ENCODE data around the gene LPP.
A peak's percentile ranks its signal among the peaks of the same experiment; 100 is the strongest.

Gene LPP

GRCh38 chr3:188513662-188514328, 359.8 kb downstream of the LPP start:
- no peak for DNase-seq (ENCODE audit: low read depth in 2 of 2)

- DNase-seq (ENCODE audit: low read depth in 2 of 2): no peak
Measured at GRCh38 chr3:188516515-188516914, 362.6 kb downstream of the LPP start.

GRCh38 chr3:188518416-188518815, 364.5 kb downstream of the LPP start:
- DNase-seq (ENCODE audit: low read depth in 2 of 2): no peak

GRCh38 chr3:188518835-188519452, 365.0 kb downstream of the LPP start:
- DNase-seq (ENCODE audit: low read depth in 2 of 2): no peak

DNA sequence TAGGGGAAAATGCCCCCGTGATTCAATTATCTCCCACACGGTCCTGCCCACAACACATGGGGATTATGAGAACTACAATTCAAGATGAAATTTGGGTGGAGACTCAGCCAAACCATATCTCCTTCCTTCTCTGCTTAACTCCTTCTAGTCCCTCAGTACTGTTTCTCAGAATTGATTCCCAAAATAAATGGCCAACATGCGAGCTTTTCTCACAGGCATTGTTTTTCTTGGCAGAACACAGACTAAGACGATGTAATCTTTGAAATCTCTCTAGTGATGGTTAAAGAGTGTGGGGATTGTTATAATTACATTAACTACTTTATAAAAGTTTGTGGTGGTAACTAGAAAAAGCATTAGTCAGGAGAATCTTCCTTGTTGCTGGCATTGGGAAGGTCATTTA, 366.5 kb downstream of the LPP start:
- DNase-seq (ENCODE audit: low read depth in 2 of 2): no peak

GRCh38 chr3:188522115-188522514, 368.2 kb downstream of the LPP start:
- DNase-seq (ENCODE audit: low read depth in 2 of 2): no peak

GRCh38 chr3:188523291-188523690, 369.3 kb downstream of the LPP start:
- no peak for DNase-seq (ENCODE audit: low read depth in 2 of 2)

- no peak for DNase-seq (ENCODE audit: low read depth in 2 of 2)
Measured at GRCh38 chr3:188524052-188524451, 370.1 kb downstream of the LPP start.

DNA sequence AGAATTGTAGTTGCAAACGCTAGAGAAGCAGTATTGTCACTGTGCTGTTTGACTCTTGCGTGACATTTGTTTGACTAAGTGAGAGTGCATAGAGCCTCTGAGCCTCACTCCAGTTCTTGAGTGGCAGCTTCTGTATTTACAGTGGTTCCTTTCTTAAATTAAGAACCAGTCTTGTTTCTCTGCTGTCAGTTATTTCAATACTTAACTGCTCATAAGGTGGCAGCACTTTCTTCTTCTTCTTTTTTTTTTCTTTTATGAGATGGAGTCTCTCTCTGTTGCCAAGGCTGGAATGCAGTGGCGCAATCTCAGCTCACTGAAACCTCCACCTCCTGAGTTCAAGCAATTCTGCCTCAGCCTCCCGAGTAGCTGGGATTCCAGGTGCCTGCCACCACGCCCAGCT, 372.1 kb downstream of the LPP start:
- DNase-seq (ENCODE audit: low read depth in 2 of 2): no peak

DNA sequence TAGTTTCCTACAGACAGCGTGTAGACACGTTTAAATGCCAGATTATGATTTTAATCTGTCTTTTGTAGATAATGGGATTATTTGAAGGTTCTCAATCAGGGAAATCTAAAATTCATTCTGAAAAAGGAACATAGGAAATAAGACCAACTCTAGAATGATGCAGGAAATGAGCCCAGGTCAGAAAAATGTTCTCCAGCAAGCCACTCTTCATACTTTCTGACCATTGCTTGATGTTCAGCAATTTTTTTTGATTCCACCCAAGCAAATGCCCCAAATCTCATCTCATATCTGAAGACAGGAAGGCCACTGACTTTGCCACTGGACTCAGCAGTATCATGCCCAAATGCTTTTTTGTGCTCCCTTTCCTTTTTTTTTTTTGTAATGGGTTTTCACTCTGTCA, 373.4 kb downstream of the LPP start:
- DNase-seq (ENCODE audit: low read depth in 2 of 2): no peak

- DNase-seq (ENCODE audit: low read depth in 2 of 2): no peak
Measured at GRCh38 chr3:188528396-188528795, 374.4 kb downstream of the LPP start.

GRCh38 chr3:188529228-188529627, 375.3 kb downstream of the LPP start:
- peak in 1 of 2 experiments; percentile 23 for DNase-seq (ENCODE audit: low read depth in 2 of 2)

DNA sequence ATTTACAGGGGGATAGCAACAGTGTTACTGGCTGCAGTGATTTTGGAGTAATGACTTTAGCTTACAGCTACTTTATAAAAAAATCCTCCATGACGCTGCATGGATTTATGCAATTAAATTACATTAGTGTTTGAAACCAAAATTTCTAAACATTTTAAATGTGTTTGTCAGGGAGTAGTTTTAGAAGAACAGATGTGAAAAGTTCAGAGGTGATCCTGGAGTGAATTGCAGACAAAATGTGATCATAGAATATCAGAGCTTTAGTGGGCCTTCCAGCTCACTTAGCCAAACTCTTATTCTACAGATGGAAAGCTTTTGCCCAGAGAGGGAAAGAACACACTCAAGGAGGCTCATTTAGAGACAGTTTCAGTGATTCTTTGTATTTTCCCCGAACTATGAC, 376.3 kb downstream of the LPP start:
- DNase-seq (ENCODE audit: low read depth in 2 of 2): no peak

- peak in 1 of 2 experiments; percentile 34 for DNase-seq (ENCODE audit: low read depth in 2 of 2)
Measured at GRCh38 chr3:188531210-188531609, 377.3 kb downstream of the LPP start.

GRCh38 chr3:188533172-188533571, 379.2 kb downstream of the LPP start:
- no peak for DNase-seq (ENCODE audit: low read depth in 2 of 2)

DNA sequence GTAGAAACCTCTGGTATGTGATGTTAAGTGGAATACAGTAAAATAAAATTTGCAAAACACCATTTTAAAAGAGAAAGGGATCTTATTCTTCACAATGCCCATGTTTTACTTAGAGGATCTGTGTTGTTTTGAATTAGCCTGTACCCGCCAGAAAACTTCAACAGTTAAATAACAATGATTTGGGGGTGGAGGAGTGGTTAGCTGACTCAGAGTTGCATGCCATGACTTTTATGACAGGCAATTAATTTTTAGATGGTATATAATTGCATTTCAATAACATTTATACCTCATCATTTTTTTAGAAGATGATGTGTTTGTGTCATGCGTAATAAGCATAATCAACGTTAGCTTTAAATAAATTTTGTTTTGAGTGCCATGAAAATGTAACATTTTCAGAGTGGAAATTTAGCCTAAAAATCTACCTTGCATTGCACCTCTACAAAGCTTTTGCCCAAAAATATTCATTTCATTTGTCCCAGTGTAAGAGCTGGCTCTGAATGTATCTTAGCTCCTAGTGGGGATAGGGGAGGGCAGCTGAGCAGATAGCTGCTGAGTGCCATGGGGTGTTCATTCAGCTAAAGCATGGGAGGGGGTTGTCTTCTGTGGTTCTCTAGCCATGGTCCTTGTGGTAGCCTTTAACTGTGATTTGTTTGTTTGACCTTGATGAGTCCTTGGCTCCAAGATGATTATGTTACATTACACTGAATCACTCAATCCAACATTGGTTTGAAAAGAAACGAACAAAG, 379.8 kb downstream of the LPP start:
- DNase-seq (ENCODE audit: low read depth in 2 of 2): no peak

- no peak for DNase-seq (ENCODE audit: low read depth in 2 of 2)
Measured at GRCh38 chr3:188534633-188535032, 380.7 kb downstream of the LPP start.

- DNase-seq (ENCODE audit: low read depth in 2 of 2): no peak
Measured at GRCh38 chr3:188537606-188538005, 383.6 kb downstream of the LPP start.

- DNase-seq (ENCODE audit: low read depth in 2 of 2): no peak
Measured at GRCh38 chr3:188539037-188539436, 385.1 kb downstream of the LPP start.

GRCh38 chr3:188539631-188540194, 385.8 kb downstream of the LPP start:
- DNase-seq (ENCODE audit: low read depth in 2 of 2): no peak

GRCh38 chr3:188542196-188542595, 388.2 kb downstream of the LPP start:
- DNase-seq (ENCODE audit: low read depth in 2 of 2): no peak

GRCh38 chr3:188544012-188544411, 390.1 kb downstream of the LPP start:
- DNase-seq (ENCODE audit: low read depth in 2 of 2): no peak

Measured in fibroblast of skin of left biceps (primary cell).